ENCODE results near the gene POLR3G. TPM values are rescaled to one million over a fixed set of nuclear protein-coding genes. Genes with fewer than 3 reads are reported as not detected.

POLR3G gene
- total RNA-seq, 1 experiment from 2014 or later, result 23.4 TPM

DNA sequence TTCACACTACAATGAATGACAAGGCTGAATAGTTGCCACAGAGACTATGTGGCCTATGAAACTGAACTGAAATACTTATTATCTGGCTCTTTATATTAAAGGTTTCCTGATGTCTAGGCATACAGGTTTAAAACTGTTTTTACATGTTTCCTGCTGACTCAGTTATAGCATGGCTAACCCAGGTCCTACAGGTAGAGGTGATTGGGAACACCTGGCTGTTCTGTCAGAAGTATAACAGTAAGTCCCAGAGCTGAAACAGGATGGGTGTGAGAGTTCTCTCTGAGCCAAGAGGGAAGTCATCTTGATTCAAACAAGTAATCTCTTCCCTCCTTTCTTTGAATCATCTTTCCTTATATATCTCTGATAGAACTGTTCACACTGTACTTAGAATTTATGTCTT, 79.0 kb downstream of the POLR3G start:
- TF ChIP-seq, protein P1, sequence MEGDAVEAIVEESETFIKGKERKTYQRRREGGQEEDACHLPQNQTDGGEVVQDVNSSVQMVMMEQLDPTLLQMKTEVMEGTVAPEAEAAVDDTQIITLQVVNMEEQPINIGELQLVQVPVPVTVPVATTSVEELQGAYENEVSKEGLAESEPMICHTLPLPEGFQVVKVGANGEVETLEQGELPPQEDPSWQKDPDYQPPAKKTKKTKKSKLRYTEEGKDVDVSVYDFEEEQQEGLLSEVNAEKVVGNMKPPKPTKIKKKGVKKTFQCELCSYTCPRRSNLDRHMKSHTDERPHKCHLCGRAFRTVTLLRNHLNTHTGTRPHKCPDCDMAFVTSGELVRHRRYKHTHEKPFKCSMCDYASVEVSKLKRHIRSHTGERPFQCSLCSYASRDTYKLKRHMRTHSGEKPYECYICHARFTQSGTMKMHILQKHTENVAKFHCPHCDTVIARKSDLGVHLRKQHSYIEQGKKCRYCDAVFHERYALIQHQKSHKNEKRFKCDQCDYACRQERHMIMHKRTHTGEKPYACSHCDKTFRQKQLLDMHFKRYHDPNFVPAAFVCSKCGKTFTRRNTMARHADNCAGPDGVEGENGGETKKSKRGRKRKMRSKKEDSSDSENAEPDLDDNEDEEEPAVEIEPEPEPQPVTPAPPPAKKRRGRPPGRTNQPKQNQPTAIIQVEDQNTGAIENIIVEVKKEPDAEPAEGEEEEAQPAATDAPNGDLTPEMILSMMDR (IDR thresholded peaks at IDR 0.05), result no peak
- TF ChIP-seq SIN3A (IDR thresholded peaks at IDR 0.05; ENCODE audit: borderline replicate concordance, insufficient read depth, low read depth, low read length), result no peak
- no peak for TF ChIP-seq POLR2AphosphoS5 (IDR thresholded peaks at IDR 0.05; ENCODE audit: low read depth, low read length)
- TF ChIP-seq TCF7L2 (IDR thresholded peaks at IDR 0.05; ENCODE audit: low read depth, low read length), result no peak
- TF ChIP-seq REST (IDR thresholded peaks at IDR 0.05; ENCODE audit: insufficient read depth in 1 of 2, low read depth in 2 of 2, low read length in 1 of 2), result no peak
- in situ Hi-C loops (cut with HindIII; ENCODE audit: low pct_unique_long_range_greater_than_20kb, low sequenced_read_pairs) (no loop called here), intact Hi-C loops (cut with micrococcal nuclease; ENCODE audit: unreplicated experiment) (no loop called here)
- Histone ChIP-seq H3K9me3 (ENCODE audit: control insufficient read depth, insufficient read depth, low read depth, low read length) (no peaks in the 10 kb centered on the region), H3K36me3 (ENCODE audit: control insufficient read depth, insufficient read depth, low read length) (no peaks in the 10 kb centered on the region), H3K27ac (ENCODE audit: low read length) (no peak overlapping the region), H3K4me1 (ENCODE audit: control insufficient read depth, insufficient read depth, low read length) (no peaks in the 10 kb centered on the region), H3K27me3 (ENCODE audit: control insufficient read depth, insufficient read depth, low read length) (peaks cover 47% of the 10 kb centered on the region), H3K4me3 (ENCODE audit: low read depth in 2 of 2, low read length in 2 of 2) (no peak overlapping the region)
- POLR2A ChIA-PET, result no interaction called here
- DNase-seq (ENCODE audit: low read depth, low spot score) (no peak), ATAC-seq (no peak)
- no TSS peak for BruUV-seq (replicated peaks)
- CTCF ChIA-PET, result no interaction called here

- ChIA-PET CTCF (no interaction called here), POLR2A (no interaction called here)
- TF ChIP-seq, protein P1 (IDR thresholded peaks at IDR 0.05), result no peak
- TF ChIP-seq REST (IDR thresholded peaks at IDR 0.05; ENCODE audit: insufficient read depth in 1 of 2, low read depth in 2 of 2, low read length in 1 of 2), result no peak
- no peak for TF ChIP-seq POLR2AphosphoS5 (IDR thresholded peaks at IDR 0.05; ENCODE audit: low read depth, low read length)
- no peak for TF ChIP-seq TCF7L2 (IDR thresholded peaks at IDR 0.05; ENCODE audit: low read depth, low read length)
- TF ChIP-seq SIN3A (IDR thresholded peaks at IDR 0.05; ENCODE audit: borderline replicate concordance, insufficient read depth, low read depth, low read length), result no peak
- peaks cover 48% of the 10 kb centered on the region for H3K27me3 ChIP-seq (ENCODE audit: control insufficient read depth, insufficient read depth, low read length)
- H3K36me3 ChIP-seq (ENCODE audit: control insufficient read depth, insufficient read depth, low read length), result no peaks in the 10 kb centered on the region; the same call in 1 of the 2 replicates
- H3K4me1 ChIP-seq (ENCODE audit: control insufficient read depth, insufficient read depth, low read length), result no peaks in the 10 kb centered on the region
- no peaks in the 10 kb centered on the region for H3K9me3 ChIP-seq (ENCODE audit: control insufficient read depth, insufficient read depth, low read depth, low read length)
- intact Hi-C loops (cut with micrococcal nuclease; ENCODE audit: unreplicated experiment), result no loop called here
- DNase-seq (ENCODE audit: low read depth, low spot score) (no peak), ATAC-seq (no peak)
- no peak overlapping the region for H3K4me3 ChIP-seq (ENCODE audit: low read depth in 2 of 2, low read length in 2 of 2)
- no peak overlapping the region for H3K27ac ChIP-seq (ENCODE audit: low read length)
- in situ Hi-C loops (cut with HindIII; ENCODE audit: low pct_unique_long_range_greater_than_20kb, low sequenced_read_pairs), result no loop called here
- no TSS peak for BruUV-seq (replicated peaks)
Measured at GRCh38 chr5:90554358-90555006, 79.8 kb downstream of the POLR3G start.
